ENCODE data around the gene ELOVL7.

DNA sequence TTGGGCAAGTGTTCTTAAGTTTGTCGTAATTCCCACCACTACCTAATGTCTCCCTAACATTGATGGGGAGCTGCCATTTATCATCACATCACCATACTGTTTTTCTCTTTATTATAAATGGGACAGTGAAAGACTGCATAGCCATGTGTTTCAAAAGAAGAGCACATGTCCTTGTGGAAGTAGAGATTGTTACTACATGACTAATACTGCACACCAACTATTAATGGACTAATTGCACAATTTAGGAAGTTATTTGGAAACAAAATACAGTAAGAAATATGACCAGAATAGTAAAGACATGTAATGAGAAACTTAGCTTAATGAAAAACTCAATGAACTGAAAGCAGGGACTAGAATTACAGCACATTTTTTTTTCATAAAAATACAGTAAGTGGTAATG lies 12.0 kb upstream of the ELOVL7 start:
- TF ChIP-seq, protein P1, sequence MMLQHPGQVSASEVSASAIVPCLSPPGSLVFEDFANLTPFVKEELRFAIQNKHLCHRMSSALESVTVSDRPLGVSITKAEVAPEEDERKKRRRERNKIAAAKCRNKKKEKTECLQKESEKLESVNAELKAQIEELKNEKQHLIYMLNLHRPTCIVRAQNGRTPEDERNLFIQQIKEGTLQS (IDR thresholded peaks at IDR 0.05) = no peak
- TF ChIP-seq, protein P2, sequence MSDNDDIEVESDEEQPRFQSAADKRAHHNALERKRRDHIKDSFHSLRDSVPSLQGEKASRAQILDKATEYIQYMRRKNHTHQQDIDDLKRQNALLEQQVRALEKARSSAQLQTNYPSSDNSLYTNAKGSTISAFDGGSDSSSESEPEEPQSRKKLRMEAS (IDR thresholded peaks at IDR 0.05) = no peak
- TF ChIP-seq, protein P3, sequence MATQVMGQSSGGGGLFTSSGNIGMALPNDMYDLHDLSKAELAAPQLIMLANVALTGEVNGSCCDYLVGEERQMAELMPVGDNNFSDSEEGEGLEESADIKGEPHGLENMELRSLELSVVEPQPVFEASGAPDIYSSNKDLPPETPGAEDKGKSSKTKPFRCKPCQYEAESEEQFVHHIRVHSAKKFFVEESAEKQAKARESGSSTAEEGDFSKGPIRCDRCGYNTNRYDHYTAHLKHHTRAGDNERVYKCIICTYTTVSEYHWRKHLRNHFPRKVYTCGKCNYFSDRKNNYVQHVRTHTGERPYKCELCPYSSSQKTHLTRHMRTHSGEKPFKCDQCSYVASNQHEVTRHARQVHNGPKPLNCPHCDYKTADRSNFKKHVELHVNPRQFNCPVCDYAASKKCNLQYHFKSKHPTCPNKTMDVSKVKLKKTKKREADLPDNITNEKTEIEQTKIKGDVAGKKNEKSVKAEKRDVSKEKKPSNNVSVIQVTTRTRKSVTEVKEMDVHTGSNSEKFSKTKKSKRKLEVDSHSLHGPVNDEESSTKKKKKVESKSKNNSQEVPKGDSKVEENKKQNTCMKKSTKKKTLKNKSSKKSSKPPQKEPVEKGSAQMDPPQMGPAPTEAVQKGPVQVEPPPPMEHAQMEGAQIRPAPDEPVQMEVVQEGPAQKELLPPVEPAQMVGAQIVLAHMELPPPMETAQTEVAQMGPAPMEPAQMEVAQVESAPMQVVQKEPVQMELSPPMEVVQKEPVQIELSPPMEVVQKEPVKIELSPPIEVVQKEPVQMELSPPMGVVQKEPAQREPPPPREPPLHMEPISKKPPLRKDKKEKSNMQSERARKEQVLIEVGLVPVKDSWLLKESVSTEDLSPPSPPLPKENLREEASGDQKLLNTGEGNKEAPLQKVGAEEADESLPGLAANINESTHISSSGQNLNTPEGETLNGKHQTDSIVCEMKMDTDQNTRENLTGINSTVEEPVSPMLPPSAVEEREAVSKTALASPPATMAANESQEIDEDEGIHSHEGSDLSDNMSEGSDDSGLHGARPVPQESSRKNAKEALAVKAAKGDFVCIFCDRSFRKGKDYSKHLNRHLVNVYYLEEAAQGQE (IDR thresholded peaks at IDR 0.05) = no peak
- TF ChIP-seq, protein P4, sequence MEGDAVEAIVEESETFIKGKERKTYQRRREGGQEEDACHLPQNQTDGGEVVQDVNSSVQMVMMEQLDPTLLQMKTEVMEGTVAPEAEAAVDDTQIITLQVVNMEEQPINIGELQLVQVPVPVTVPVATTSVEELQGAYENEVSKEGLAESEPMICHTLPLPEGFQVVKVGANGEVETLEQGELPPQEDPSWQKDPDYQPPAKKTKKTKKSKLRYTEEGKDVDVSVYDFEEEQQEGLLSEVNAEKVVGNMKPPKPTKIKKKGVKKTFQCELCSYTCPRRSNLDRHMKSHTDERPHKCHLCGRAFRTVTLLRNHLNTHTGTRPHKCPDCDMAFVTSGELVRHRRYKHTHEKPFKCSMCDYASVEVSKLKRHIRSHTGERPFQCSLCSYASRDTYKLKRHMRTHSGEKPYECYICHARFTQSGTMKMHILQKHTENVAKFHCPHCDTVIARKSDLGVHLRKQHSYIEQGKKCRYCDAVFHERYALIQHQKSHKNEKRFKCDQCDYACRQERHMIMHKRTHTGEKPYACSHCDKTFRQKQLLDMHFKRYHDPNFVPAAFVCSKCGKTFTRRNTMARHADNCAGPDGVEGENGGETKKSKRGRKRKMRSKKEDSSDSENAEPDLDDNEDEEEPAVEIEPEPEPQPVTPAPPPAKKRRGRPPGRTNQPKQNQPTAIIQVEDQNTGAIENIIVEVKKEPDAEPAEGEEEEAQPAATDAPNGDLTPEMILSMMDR (IDR thresholded peaks at IDR 0.05; ENCODE audit: low read depth, low read length, missing input control) = no peak
- TF ChIP-seq TAF1 (conservative IDR thresholded peaks at IDR 0.05) (no peak), EGR1 (IDR thresholded peaks at IDR 0.05; ENCODE audit: low read depth in 2 of 2) (no peak), RAD21 (IDR thresholded peaks at IDR 0.05) (no peak), SP1 (IDR thresholded peaks at IDR 0.05) (no peak), YY1 (IDR thresholded peaks at IDR 0.05) (no peak), GABPA (IDR thresholded peaks at IDR 0.05 in 1 of 2, conservative IDR thresholded peaks at IDR 0.05 in 1 of 2) (no peak), FOXA1 (IDR thresholded peaks at IDR 0.05) (no peak), JUND (IDR thresholded peaks at IDR 0.05) (no peak)
- TF ChIP-seq, protein P5, sequence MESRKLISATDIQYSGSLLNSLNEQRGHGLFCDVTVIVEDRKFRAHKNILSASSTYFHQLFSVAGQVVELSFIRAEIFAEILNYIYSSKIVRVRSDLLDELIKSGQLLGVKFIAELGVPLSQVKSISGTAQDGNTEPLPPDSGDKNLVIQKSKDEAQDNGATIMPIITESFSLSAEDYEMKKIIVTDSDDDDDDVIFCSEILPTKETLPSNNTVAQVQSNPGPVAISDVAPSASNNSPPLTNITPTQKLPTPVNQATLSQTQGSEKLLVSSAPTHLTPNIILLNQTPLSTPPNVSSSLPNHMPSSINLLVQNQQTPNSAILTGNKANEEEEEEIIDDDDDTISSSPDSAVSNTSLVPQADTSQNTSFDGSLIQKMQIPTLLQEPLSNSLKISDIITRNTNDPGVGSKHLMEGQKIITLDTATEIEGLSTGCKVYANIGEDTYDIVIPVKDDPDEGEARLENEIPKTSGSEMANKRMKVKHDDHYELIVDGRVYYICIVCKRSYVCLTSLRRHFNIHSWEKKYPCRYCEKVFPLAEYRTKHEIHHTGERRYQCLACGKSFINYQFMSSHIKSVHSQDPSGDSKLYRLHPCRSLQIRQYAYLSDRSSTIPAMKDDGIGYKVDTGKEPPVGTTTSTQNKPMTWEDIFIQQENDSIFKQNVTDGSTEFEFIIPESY (IDR thresholded peaks at IDR 0.05) = no peak
